Transverse colon (tissue), 4 donors: ENCODE data around the gene NPC1L1. TPM values are rescaled to one million over a fixed set of nuclear protein-coding genes. Genes with fewer than 3 reads are reported as not detected.

Source experiments
- DNase-seq: peaks from one replicate; pipeline ENCODE4 v3.0.0-alpha.2; 2019
- H3K27ac ChIP-seq, 4 donors: fragments of 200-600 bp; sonication (generic); 2 replicates each; pipeline ENCODE4 v1.5.1; 2016 to 2018; ENCODE audit warnings: inconsistent platforms in 4 of 4
- H3K27me3 ChIP-seq: fragments of 200-600 bp; sonication (generic); 2 replicates; pipeline ENCODE4 v1.5.1; 2017; ENCODE audit warnings: inconsistent platforms
- H3K36me3 ChIP-seq, 4 donors: fragments of 200-600 bp; sonication (generic); 2 replicates each; pipeline ENCODE4 v1.5.1; 2017 to 2019; ENCODE audit warnings: inconsistent platforms in 4 of 4
- H3K4me1 ChIP-seq, 4 donors: fragments of 200-600 bp; sonication (generic); 2 replicates each; pipeline ENCODE4 v1.5.1; 2017 to 2020; ENCODE audit warnings: inconsistent platforms in 4 of 4
- H3K4me3 ChIP-seq, 4 donors: fragments of 200-600 bp; sonication (generic); 1 replicate in 1 of 4; 2 replicates in 3 of 4; pipeline versions ENCODE4 v1.5.1 to v1.6.1; 2017 to 2019; ENCODE audit warnings: inconsistent platforms in 4 of 4
- H3K9me3 ChIP-seq, 2 donors: fragments of 200-600 bp; sonication (generic); 2 replicates each; pipeline ENCODE4 v1.5.1; 2017 to 2019; ENCODE audit warnings: inconsistent platforms in 2 of 2
- EP300 ChIP-seq: sonication (generic); formaldehyde crosslinking; IDR thresholded peaks from one replicate; pipeline ENCODE4 v1.6.1; 2017; ENCODE audit warnings: antibody characterized with exemption, low read depth
- POLR2A ChIP-seq: fragments of 450-650 bp; IDR thresholded peaks from one replicate; pipeline ENCODE4 v1.6.1; 2016; ENCODE audit warnings: antibody characterized with exemption, mild to moderate bottlenecking, moderate library complexity
- POLR2AphosphoS5 ChIP-seq, 3 donors: sonication (generic); formaldehyde crosslinking; IDR thresholded peaks; one replicate each; pipeline ENCODE4 v1.6.1; 2016; ENCODE audit warnings: antibody characterized with exemption in 3 of 3
- WGBS, 2 donors: methylation state at CpG; one replicate each; pipeline ENCODE4 v1.1.5; 2018; ENCODE audit warnings: low coverage in 1 of 2; 5-methylcytosine and 5-hydroxymethylcytosine counted together
- in situ Hi-C, 4 donors: fragments of 200-750 bp; cut with MboI; loops; one replicate each; pipeline versions ENCODE4 v1.15.0 to v1.15.1; 2017; ENCODE audit warnings: low sequenced_read_pairs in 3 of 4, low pct_ligation_motif_present in 1 of 4, low pct_unique_long_range_greater_than_20kb in 1 of 4
- intact Hi-C: fragments of 100-400 bp; cut with DNase I; formaldehyde crosslinking; loops from one replicate; pipeline ENCODE4 v1.15.1; 2023; ENCODE audit warnings: low total_unique reads
- total RNA-seq, 4 donors: library from RNA; depleted of rRNA; stranded (reverse); fragments of >200 nt; gene quantifications; one replicate each; pipeline ENCODE4 v1.1.0, GENCODE V29; 2016
- TF ChIP-seq, protein P1 (sequence below), 5 experiments: fragments of 200-600 bp in 3 of 5; fragments of 450-650 bp in 2 of 5; sonication (generic) in 3 of 5; IDR thresholded peaks; 1 replicate in 2 of 5; 2 replicates in 3 of 5; pipeline ENCODE4 v1.5.1; 2016 to 2017; ENCODE audit warnings: antibody characterized with exemption in 5 of 5, inconsistent platforms in 3 of 5, mild to moderate bottlenecking in 2 of 5, moderate library complexity in 1 of 5

The NPC1L1 gene, protein sequence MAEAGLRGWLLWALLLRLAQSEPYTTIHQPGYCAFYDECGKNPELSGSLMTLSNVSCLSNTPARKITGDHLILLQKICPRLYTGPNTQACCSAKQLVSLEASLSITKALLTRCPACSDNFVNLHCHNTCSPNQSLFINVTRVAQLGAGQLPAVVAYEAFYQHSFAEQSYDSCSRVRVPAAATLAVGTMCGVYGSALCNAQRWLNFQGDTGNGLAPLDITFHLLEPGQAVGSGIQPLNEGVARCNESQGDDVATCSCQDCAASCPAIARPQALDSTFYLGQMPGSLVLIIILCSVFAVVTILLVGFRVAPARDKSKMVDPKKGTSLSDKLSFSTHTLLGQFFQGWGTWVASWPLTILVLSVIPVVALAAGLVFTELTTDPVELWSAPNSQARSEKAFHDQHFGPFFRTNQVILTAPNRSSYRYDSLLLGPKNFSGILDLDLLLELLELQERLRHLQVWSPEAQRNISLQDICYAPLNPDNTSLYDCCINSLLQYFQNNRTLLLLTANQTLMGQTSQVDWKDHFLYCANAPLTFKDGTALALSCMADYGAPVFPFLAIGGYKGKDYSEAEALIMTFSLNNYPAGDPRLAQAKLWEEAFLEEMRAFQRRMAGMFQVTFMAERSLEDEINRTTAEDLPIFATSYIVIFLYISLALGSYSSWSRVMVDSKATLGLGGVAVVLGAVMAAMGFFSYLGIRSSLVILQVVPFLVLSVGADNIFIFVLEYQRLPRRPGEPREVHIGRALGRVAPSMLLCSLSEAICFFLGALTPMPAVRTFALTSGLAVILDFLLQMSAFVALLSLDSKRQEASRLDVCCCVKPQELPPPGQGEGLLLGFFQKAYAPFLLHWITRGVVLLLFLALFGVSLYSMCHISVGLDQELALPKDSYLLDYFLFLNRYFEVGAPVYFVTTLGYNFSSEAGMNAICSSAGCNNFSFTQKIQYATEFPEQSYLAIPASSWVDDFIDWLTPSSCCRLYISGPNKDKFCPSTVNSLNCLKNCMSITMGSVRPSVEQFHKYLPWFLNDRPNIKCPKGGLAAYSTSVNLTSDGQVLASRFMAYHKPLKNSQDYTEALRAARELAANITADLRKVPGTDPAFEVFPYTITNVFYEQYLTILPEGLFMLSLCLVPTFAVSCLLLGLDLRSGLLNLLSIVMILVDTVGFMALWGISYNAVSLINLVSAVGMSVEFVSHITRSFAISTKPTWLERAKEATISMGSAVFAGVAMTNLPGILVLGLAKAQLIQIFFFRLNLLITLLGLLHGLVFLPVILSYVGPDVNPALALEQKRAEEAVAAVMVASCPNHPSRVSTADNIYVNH (N-terminal part only)
- total RNA-seq = under 1 TPM in 1 of 4 donors, not detected in 3; 0.48 TPM

DNA sequence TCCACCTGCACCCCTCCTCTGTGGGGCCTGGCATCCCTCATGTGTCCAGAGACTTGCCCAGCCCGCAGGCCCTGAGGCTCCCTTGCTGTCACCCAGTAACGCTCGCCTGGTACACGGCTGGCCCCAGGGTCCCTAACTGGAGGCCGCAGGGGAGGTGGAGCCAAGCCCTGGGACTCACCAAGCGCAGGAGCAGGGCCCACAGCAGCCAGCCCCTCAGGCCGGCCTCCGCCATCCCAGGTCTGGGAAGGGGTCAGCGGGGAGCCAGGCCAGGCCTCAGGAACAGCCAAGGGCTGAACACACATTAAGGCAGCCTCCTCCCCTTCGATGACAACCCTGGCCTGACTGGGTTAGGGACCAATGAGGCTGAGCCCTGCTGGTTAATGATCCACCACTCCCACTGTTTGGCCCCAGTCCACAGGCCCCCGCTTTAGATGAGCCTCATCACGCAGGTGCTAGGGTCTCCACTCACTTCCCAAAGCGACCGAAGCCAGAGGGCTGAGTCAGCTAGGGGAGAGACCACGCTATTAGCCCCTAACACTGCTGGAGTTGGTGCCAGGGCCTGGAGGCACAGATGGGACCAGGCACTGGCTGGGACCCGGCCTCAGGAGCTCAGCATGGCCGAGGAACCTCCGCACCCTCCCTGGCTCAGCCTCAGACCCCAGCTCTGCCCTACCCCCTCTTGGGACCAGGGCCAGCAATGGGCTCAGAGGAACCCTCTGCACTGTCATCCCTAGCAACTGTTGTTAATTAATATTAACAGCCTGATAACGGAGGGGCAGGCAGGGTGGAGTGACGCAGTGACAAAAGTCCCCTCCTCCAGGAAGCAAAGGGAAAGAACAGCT, at the start of gene NPC1L1:
Gene NPC1L1 (minus strand): TSS at position 303 of the 842 bp plus-strand sequence. CDS start 71 bp downstream, at position 232.
- H3K27ac ChIP-seq = no peak within 1 kb of the TSS
- no peak for TF ChIP-seq EP300
- TF ChIP-seq POLR2AphosphoS5 (IDR thresholded peaks at IDR 0.05) = no peak
- TF ChIP-seq, protein P1, sequence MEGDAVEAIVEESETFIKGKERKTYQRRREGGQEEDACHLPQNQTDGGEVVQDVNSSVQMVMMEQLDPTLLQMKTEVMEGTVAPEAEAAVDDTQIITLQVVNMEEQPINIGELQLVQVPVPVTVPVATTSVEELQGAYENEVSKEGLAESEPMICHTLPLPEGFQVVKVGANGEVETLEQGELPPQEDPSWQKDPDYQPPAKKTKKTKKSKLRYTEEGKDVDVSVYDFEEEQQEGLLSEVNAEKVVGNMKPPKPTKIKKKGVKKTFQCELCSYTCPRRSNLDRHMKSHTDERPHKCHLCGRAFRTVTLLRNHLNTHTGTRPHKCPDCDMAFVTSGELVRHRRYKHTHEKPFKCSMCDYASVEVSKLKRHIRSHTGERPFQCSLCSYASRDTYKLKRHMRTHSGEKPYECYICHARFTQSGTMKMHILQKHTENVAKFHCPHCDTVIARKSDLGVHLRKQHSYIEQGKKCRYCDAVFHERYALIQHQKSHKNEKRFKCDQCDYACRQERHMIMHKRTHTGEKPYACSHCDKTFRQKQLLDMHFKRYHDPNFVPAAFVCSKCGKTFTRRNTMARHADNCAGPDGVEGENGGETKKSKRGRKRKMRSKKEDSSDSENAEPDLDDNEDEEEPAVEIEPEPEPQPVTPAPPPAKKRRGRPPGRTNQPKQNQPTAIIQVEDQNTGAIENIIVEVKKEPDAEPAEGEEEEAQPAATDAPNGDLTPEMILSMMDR (IDR thresholded peaks at IDR 0.05) = no peak
- no peak for TF ChIP-seq POLR2A
- no peaks in the 10 kb centered on the region for H3K27me3 ChIP-seq
- no peak for DNase-seq
- intact Hi-C loops = no loop called here
- no peaks in the 10 kb centered on the region for H3K36me3 ChIP-seq
- WGBS, 2 donors = 83% methylated on average over 18 of the region's 20 CpGs; no CpG with 5 or more reads in 1 of the 2 donors
- no peaks in the 10 kb centered on the region for H3K4me1 ChIP-seq
- no peak within 1 kb of the TSS for H3K4me3 ChIP-seq
- no peaks in the 10 kb centered on the region for H3K9me3 ChIP-seq
- in situ Hi-C loops = no loop called here

DNA sequence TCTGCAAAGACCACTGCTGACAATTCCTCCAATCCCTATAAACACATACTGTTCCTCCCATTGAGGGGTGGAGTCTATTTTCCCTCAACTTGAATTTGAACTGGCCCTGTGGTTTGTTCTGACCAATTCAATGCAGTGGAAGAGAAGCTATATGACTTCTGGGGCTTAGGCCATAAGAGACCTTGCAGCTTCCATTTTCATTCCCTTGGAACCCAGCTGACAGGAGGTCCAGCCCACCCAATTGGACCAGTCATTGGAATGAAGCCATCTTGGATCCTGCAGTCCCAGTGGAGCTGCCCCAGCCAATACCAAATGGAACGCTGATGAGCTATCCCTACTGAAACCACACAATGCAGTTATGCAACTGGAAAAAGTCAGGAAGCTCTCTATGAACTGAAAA, 49.8 kb upstream of the NPC1L1 start:
- 92 to 100% methylated on average over 1 of the region's 1 CpG for WGBS, 2 donors
- DNase-seq = no peak
- Histone ChIP-seq H3K36me3 (no peaks in the 10 kb centered on the region), H3K9me3 (no peaks in the 10 kb centered on the region), H3K27ac (no peak overlapping the region), H3K4me1 (peaks cover 0 to 3% (median 1%) of the 10 kb centered on the region in 4 donors), H3K27me3 (no peaks in the 10 kb centered on the region), H3K4me3 (no peak overlapping the region)
- TF ChIP-seq, protein P1 (IDR thresholded peaks at IDR 0.05) = no peak
- TF ChIP-seq EP300 = no peak
- no peak for TF ChIP-seq POLR2A
- in situ Hi-C loops = loop anchor here (10.0 to 25.0 kb wide), 8 partner anchors 54 to 521 kb away; partner anchors contain the start of genes H2AZ2 (in 3 of the 4) and TBRG4 (in 3 of the 4)
- intact Hi-C loops = loop anchor here (10.0 kb wide), 1 partner anchor 404 kb away; no protein-coding TSS in a partner anchor

DNA sequence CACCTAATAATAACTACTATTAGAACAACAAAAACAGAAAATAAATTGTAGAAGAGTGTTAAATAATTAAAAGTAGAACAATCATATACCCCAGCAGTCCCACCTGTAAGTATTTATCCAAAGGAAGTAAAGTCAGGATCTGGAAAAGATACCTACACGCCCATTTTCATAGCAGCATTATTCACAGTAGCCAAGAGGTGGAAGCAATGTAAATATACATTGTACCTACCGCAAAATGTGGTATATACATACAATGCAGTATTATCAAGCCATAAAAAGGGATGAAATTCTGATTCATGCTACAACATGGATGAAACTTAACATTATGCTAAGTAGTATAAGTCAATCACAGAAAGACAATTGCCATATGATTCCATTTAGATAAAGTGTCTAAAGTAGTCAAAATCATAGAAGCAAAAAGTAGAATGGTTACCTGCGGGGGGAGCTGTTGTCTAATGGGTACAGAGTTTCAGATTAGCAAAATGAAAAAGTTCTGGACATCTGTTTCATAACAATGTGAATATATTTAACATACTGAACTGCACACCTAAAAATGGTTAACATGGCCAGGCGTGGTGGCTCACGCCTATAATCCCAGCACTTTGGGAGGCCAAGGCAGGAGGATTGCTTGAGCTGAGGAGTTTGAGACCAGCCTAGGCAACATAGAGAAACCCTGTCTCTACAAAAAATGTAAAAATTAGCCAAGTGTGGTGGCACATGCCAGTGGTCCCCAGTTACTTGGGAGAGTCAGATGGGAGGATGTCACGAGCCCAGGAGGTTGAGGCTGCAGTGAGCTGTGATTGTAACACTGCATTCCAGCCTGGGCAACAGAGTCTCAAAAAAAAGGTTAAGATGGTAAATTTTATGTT, 46.9 kb upstream of the NPC1L1 start:
- H3K4me3 ChIP-seq = no peak overlapping the region
- WGBS, 2 donors = 11 to 27% methylated on average over 3 to 6 of the region's 6 CpGs
- in situ Hi-C loops = loop anchor here (10.0 to 25.0 kb wide), 5 partner anchors 174 to 524 kb away; partner anchors contain the start of genes H2AZ2 (in 3 of the 4) and TBRG4 (in 3 of the 4)

More for the DNA sequence above, 46.9 kb upstream of the NPC1L1 start:
- TF ChIP-seq POLR2A (no peak), EP300 (no peak), POLR2AphosphoS5 (IDR thresholded peaks at IDR 0.05) (no peak)
- TF ChIP-seq, protein P1 (IDR thresholded peaks at IDR 0.05) = peak; percentile 54 to 65 (median 55)
- Histone ChIP-seq H3K9me3 (no peaks in the 10 kb centered on the region), H3K27ac (no peak overlapping the region), H3K36me3 (no peaks in the 10 kb centered on the region), H3K4me1 (peaks cover under 1 to 4% (median 4%) of the 10 kb centered on the region in 4 donors), H3K27me3 (no peaks in the 10 kb centered on the region)
- intact Hi-C loops = no loop called here
- DNase-seq = peak; percentile 67
